ENCODE measurements around the gene RXRB.

RXRB gene

DNA sequence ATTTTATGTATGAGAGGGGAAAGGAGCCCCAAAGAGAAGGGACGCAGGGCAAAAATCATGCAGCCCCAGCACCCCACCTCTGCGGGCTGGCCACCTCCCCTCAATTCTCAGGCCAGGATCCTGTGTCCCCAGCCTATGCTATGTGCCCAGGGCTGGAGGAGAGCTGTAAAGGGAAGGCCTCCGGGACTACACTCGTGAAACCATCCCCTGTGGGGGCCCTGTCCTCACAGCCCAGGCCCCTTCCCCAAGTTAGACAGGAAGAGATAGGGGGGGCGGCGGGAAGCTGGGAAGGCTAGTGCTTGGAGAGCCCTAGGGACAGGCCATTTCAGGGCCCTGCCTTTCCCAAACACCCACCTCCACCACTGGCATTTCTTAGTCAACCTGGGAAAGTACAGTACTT, 6.8 kb downstream of the RXRB start:
- TF ChIP-seq, protein P1, sequence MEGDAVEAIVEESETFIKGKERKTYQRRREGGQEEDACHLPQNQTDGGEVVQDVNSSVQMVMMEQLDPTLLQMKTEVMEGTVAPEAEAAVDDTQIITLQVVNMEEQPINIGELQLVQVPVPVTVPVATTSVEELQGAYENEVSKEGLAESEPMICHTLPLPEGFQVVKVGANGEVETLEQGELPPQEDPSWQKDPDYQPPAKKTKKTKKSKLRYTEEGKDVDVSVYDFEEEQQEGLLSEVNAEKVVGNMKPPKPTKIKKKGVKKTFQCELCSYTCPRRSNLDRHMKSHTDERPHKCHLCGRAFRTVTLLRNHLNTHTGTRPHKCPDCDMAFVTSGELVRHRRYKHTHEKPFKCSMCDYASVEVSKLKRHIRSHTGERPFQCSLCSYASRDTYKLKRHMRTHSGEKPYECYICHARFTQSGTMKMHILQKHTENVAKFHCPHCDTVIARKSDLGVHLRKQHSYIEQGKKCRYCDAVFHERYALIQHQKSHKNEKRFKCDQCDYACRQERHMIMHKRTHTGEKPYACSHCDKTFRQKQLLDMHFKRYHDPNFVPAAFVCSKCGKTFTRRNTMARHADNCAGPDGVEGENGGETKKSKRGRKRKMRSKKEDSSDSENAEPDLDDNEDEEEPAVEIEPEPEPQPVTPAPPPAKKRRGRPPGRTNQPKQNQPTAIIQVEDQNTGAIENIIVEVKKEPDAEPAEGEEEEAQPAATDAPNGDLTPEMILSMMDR (IDR thresholded peaks at IDR 0.05; ENCODE audit: extremely low read depth, missing control alignments), result no peak
- DNase-seq (ENCODE audit: low spot score), result no peak

DNA sequence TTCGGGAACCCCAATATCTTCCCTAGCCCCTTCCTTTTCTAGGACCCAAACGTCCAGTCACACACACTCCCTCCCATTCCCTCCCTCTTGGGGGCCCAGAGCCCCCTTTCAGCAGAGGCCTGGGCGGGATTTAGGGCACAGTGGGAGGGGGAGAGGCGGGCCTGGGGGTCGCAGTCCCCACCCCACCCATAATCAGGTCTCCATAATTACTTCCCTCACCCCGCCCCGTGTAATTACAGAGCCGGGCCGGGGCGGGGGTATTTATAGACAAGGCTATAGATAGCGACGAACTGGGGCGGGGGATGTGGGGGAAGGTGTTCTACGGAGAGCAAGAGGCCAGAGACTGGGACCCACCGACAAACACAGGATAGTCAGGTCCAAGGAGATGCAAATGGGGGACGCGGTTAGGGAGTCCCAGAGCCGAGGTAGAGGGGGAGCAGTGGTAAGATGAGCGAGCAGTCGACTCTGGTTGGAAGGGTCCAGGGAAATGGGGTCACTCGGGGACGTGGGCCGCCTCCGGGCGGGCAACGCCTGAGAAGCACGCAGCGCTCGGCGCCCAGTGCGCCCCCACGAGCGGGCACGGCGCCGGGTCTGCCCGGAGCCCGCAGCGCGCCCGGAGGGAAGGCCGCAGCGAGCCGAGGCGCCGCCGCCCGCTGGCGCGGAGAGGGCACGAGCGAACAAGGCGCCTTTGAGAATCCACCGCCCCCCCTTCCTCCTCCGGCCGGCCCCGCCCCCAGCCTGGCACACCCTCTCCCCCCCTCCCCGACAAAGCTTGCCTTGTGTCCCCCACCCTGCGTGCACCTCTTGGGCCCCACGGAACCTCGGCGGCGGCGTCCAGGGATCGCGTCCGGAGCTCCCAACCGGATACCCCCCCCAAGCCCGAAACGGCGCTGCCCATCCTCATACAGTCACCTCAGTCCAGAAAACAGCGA, 7.5 kb downstream of the RXRB start:
- peak; percentile 56 for DNase-seq (ENCODE audit: low spot score)

DNA sequence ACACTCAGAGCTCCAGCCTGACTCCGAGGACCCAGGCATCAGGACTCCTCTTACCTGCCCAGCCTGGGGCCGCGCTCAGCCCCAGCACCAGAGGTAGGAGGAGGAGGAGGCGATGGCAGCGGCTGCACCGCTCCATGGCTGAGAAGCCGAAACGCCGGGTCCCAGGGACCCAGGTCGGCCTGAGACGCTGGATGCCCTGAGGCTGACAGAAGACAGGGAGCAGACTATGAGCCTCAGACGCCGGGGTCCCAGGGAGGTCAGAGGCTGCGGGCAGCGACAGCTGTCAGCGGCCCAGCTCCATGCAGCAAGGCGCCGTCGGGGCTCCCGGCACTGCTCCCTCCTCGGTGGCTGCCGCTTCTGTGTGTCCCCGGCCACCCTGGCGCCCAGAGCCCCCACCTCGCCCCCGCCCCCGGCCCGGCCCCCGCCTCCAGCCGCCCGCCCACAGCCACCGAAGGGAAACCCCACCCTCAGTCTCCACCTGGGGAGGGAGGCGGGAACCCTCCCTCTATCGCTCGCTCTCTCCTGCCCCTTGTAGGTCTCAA, 8.3 kb downstream of the RXRB start, which contains the start of gene COL11A2:
Gene COL11A2 (minus strand): TSS at position 363 of the 542 bp plus-strand sequence. CDS start 227 bp downstream, at position 136.
- TF ChIP-seq, protein P1 (IDR thresholded peaks at IDR 0.05; ENCODE audit: extremely low read depth, missing control alignments), result no peak
- DNase-seq (ENCODE audit: low spot score), result peak; percentile 54

More for the DNA sequence above, 7.5 kb downstream of the RXRB start:
- TF ChIP-seq, protein P1 (IDR thresholded peaks at IDR 0.05; ENCODE audit: extremely low read depth, missing control alignments), result no peak

DNA sequence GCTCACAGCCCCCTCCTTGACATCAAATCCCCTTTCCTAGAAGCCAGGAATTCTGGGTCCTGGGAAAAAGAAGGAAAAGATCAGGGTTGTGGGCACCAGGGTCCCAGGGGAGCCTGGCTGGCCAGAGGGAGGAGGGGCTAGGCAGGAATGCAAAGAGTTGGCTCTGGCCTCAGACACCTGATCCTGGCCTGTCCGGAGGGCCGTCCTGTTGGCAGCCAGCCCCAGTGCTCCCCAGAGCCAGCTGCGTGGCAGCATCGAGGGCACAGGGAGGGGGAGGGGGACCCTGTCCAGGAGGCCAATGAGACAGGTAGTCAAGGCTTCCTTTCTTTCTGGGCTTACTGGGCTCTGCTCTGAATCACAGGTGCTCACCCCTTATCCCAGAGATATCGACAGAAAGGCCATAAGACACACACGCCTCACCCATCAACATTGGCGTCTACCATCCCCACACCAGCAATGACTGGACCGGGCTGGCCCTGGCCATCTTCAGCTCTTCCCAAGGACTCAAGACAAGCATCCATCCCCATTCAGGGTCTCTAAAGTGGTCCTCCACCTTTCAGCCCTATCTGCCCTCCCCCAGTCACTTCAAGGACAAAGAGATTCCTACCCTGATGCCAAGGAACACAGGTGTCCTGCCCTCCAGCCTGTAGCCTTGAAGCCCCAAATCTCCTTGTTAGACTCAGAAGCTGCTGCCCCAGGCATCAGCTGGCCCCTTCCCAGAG, 8.9 kb downstream of the RXRB start:
- DNase-seq (ENCODE audit: low spot score), result no peak
- TF ChIP-seq, protein P1 (IDR thresholded peaks at IDR 0.05; ENCODE audit: extremely low read depth, missing control alignments), result no peak

DNA sequence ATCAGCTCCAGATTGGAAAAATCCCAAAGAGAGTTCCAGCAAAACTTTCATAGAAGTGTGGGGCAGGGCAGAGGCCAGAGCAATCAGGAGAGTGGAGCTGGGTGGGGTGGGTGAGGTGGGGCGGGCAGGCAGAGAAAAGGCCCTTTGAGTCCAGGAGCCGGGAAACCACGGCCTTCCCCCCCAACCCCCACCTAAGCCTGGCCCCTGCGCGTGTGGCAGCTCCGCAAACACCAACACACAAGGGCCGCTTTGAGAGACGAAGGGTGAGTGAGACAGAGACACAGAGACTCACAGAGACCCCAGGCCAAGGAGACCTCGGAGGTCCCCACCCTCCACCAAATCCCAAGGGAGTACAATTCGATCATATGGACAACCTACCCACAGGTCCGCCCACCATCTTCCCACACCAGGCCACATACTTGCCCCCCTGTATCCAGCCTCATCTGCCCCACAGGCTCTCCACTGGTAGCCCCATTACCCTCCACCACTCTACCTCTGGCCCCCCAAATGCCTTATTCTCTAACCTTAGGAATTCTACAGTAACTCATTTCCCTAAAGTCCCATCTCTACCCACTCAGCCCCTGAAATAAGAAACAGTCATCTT, 9.9 kb downstream of the RXRB start:
- TF ChIP-seq, protein P1 (IDR thresholded peaks at IDR 0.05; ENCODE audit: extremely low read depth, missing control alignments), result no peak
- DNase-seq (ENCODE audit: low spot score), result no peak

DNA sequence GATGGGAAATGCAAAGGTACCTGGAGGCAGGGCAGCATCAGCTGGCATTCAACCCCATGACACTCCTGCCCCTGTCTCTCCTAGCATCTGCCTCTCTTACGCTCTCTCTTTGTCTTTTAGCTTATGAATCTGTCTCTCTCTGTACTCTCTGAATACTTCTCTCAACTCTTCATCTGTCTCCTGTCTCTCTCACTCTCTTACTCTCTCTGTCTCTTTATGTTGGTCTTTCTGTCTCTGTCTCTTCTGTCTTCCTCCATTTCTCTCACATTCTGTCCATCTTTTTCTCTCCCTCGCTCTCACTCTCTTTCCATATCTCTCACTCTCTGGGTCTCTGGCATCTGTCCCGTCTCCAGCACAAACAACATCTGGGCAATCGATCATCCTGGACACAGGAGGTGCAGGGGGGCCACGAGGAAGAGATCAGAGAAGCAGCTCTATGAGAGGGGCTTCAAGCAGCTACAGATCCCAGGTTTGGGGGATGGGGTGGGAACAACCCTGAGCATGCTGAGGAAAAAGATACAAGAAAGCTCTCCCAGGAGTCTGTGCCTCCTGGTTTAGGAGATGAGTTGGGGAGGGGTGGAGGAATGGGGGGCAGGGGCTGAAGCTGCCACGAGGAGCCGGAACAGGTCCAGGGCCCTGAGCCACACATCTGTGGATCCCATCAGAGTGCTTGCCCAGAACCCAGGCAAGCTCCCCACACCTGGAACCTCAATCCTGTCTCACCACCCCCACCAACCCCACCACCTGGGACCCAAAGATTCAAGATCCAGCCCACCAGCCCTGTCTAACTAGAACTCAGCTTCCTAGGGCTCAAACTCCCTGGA, 10.6 kb downstream of the RXRB start:
- TF ChIP-seq, protein P1 (IDR thresholded peaks at IDR 0.05; ENCODE audit: extremely low read depth, missing control alignments), result no peak
- DNase-seq (ENCODE audit: low spot score), result no peak

All from GM20000 (cell line).